Common myeloid progenitor, CD34-positive (primary cell): ENCODE measurements around the gene GPR39.

Experiments used
- CTCF ChIA-PET: fragments of 350-600 bp; sonication (Branson Sonifier 250); formaldehyde crosslinking; loops from one replicate; lab custom pipeline; 2021; ENCODE audit warnings: antibody characterized with exemption; lab: Charles Lee
- POLR2A ChIA-PET: fragments of 350-600 bp; sonication (Branson Sonifier 250); formaldehyde crosslinking; loops from one replicate; lab custom pipeline; 2021; ENCODE audit warnings: antibody characterized with exemption; lab: Charles Lee
- DNase-seq, 3 donors: peaks; one replicate each; pipeline versions ENCODE4 v3.0.0 to v3.0.0-alpha.2; 2013
- H3K27ac ChIP-seq, 2 experiments: 1 replicate in 1 of 2; 2 replicates in 1 of 2; pipeline ENCODE4 v1.7.0; 2013; ENCODE audit warnings: inconsistent platforms in 2 of 2, low read length in 2 of 2, mild to moderate bottlenecking in 2 of 2, low read depth in 1 of 2, moderate library complexity in 1 of 2; ENCODE audit not compliant: severe bottlenecking in 2 of 2, insufficient read depth in 1 of 2, poor library complexity in 1 of 2
- H3K27me3 ChIP-seq, 5 experiments: replicated peaks in 2 of 5; 1 replicate in 3 of 5; 2 replicates in 2 of 5; pipeline versions ENCODE4 v1.6.1 to v1.7.0; 2013; ENCODE audit warnings: low read length in 4 of 5, mild to moderate bottlenecking in 2 of 5, moderate library complexity in 2 of 5, inconsistent platforms in 1 of 5; ENCODE audit not compliant: insufficient read depth in 5 of 5, control insufficient read depth in 4 of 5
- H3K36me3 ChIP-seq, 4 experiments: 1 replicate in 2 of 4; 2 replicates in 2 of 4; pipeline versions ENCODE4 v1.6.1 to v1.7.0; 2013; ENCODE audit warnings: low read length in 3 of 4, control low read depth in 1 of 4, mild to moderate bottlenecking in 1 of 4; ENCODE audit not compliant: control insufficient read depth in 4 of 4, insufficient read depth in 4 of 4
- H3K4me1 ChIP-seq, 4 experiments: 1 replicate in 3 of 4; 2 replicates in 1 of 4; pipeline versions ENCODE4 v1.6.1 to v1.7.1; 2013; ENCODE audit warnings: low read length in 3 of 4, mild to moderate bottlenecking in 3 of 4, control low read depth in 1 of 4, inconsistent platforms in 1 of 4, moderate library complexity in 1 of 4; ENCODE audit not compliant: control insufficient read depth in 4 of 4, insufficient read depth in 4 of 4; ENCODE audit errors: control extremely low read depth in 1 of 4
- H3K4me3 ChIP-seq, 7 experiments: 1 replicate in 4 of 7; 2 replicates in 3 of 7; pipeline versions ENCODE4 v1.5.1 to v1.7.0; 2013; ENCODE audit warnings: mild to moderate bottlenecking in 7 of 7, low read length in 6 of 7, moderate library complexity in 6 of 7, inconsistent platforms in 2 of 7, low read depth in 2 of 7, control low read depth in 1 of 7; ENCODE audit not compliant: insufficient read depth in 4 of 7, control insufficient read depth in 1 of 7; ENCODE audit errors: extremely low read depth in 1 of 7
- H3K9me3 ChIP-seq, 5 experiments: 1 replicate in 4 of 5; 2 replicates in 1 of 5; pipeline versions ENCODE4 v1.6.1 to v1.7.1; 2013; ENCODE audit warnings: low read length in 4 of 5, mild to moderate bottlenecking in 2 of 5, inconsistent platforms in 1 of 5, low read depth in 1 of 5, moderate library complexity in 1 of 5; ENCODE audit not compliant: control insufficient read depth in 4 of 5, insufficient read depth in 2 of 5; ENCODE audit errors: control extremely low read depth in 1 of 5
- WGBS: methylation state at CpG from one replicate; pipeline ENCODE4 v1.1.5; 2013; ENCODE audit not compliant: insufficient coverage; 5-methylcytosine and 5-hydroxymethylcytosine counted together

GPR39 gene

DNA sequence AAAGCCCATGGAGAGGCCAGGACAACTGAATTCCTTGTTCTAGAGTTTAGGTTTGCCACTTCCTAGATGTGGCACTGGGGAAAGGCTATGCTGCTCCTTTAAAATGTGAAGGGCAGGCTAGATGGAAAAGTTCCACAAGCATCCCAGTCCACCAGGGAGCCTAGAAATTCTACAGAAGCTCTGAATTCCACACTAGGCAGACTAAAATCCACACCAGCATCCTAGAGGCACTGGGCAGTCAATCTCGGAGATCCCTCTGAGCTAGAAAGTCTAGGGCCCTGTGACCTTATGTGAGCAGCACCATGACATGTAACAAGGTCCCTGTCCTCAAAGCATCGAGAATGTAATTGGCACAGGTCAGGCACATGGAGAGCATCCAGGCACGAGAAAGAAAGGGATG is 181.9 kb downstream of the GPR39 start:
- ChIA-PET CTCF (no interaction called here), POLR2A (no interaction called here)
- no peak for DNase-seq
- no peak overlapping the region for H3K27ac ChIP-seq
- no peaks in the 10 kb centered on the region for H3K4me1 ChIP-seq
- H3K27me3 ChIP-seq = peaks cover 0 to 4% (median 0%) of the 10 kb centered on the region in 5 experiments
- H3K9me3 ChIP-seq = peaks cover 0 to 4% (median 2%) of the 10 kb centered on the region in 5 experiments
- no peak overlapping the region for H3K4me3 ChIP-seq
- 94% methylated on average over 2 of the region's 3 CpGs for WGBS
- no peaks in the 10 kb centered on the region for H3K36me3 ChIP-seq

DNA sequence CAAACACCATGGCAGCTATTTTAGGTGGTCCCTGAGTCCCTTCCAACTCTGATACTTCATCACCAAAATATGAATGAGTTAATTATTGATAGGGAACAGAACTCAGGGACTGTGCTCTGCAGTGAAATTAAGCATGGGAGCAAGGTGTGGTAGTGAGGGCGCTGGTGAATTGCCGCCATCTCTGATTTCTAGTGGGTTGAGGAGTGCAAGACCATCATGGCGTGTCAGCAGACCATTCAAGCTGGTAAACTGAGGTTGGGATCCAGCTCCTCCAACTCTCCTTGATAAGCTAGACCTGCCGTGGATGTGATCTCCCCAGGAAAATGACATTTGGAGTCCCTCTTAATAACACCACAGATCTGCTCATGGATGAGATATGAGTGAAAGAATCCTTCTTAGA is 183.0 kb downstream of the GPR39 start:
- Histone ChIP-seq H3K9me3 (peaks cover 0 to 4% (median 2%) of the 10 kb centered on the region in 5 experiments), H3K36me3 (no peaks in the 10 kb centered on the region), H3K27ac (no peak overlapping the region), H3K4me1 (no peaks in the 10 kb centered on the region), H3K27me3 (peaks cover 0 to 4% (median 0%) of the 10 kb centered on the region in 5 experiments), H3K4me3 (no peak overlapping the region)
- CTCF ChIA-PET = no interaction called here
- 91% methylated on average over 4 of the region's 4 CpGs for WGBS
- DNase-seq = no peak
- POLR2A ChIA-PET = no interaction called here

DNA sequence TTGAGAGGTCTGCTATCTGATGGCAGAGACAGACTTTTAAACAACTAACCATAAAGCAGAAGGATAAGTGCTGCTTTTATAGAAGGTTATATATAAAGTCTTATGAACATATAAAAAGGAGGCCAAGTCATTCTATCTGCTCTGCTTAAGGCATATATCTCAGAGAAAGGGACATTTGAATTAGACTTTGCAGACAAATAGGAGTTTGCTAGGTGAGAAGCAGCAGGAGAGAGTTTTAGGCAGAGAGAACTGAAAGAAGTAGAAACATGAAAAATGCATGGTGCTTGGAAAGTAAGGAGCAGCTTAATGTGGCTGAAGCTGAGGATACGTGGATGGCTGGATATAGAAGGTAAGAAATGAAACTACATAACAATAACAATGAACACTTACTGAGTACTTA is 188.0 kb downstream of the GPR39 start:
- POLR2A ChIA-PET = no interaction called here
- H3K27me3 ChIP-seq = peaks cover 0 to 2% (median 0%) of the 10 kb centered on the region in 5 experiments
- CTCF ChIA-PET = no interaction called here
- no peak overlapping the region for H3K4me3 ChIP-seq
- DNase-seq = no peak
- no peaks in the 10 kb centered on the region for H3K9me3 ChIP-seq
- H3K36me3 ChIP-seq = no peaks in the 10 kb centered on the region
- H3K27ac ChIP-seq = no peak overlapping the region
- H3K4me1 ChIP-seq = no peaks in the 10 kb centered on the region
- WGBS = no CpG with 5 or more reads among the region's 1 CpG

DNA sequence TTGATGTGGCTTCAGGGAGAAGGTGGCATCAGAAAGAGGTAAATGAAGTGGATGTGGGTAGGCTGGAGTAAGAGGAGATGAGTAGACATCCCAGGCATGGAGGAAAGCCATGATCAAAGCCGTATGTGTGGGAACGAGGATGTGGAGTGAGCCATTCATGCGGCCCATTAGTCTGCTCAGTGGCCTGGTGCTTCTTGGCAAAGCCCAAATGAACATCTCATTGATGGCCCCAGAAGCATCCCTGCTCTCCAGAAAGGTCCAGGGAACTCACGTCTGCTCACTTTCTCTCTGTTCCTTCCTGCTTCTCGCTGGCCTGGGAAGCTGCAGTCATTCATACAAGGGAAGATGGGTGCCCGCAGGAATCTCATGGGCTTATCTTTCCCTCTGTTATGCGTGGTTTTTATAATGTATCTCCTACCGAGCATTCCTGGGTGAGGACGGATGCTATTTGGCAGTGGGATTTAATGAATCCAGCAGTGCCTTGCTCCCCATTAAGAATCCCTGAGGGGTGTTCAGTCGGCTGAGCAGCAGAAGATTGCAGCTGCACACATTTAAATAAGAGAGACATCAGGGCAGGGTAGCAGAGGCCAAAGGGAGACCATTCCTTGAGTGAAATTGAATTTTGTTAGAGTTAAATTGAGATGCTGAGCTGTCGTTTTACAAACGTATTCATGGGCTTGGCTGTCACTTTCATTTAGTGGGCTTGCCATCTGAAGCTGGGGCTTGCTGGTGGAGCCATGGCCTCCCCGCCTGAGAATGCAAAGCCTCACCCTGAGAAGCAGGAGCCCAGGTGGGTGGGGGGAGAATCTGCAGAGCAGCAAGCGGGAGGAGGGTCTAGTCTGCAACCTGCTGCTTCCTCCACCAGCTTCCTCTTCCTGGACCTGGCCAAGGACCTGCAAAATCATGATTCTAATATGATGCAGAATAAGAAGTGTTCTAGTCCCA is 188.9 kb downstream of the GPR39 start:
- H3K36me3 ChIP-seq = no peaks in the 10 kb centered on the region
- CTCF ChIA-PET = no interaction called here
- POLR2A ChIA-PET = no interaction called here
- H3K27ac ChIP-seq = no peak overlapping the region
- H3K9me3 ChIP-seq = no peaks in the 10 kb centered on the region
- 85% methylated on average over 11 of the region's 14 CpGs for WGBS
- H3K4me1 ChIP-seq = no peaks in the 10 kb centered on the region
- DNase-seq = no peak
- H3K4me3 ChIP-seq = no peak overlapping the region
- peaks cover 0 to 3% (median 0%) of the 10 kb centered on the region in 5 experiments for H3K27me3 ChIP-seq

DNA sequence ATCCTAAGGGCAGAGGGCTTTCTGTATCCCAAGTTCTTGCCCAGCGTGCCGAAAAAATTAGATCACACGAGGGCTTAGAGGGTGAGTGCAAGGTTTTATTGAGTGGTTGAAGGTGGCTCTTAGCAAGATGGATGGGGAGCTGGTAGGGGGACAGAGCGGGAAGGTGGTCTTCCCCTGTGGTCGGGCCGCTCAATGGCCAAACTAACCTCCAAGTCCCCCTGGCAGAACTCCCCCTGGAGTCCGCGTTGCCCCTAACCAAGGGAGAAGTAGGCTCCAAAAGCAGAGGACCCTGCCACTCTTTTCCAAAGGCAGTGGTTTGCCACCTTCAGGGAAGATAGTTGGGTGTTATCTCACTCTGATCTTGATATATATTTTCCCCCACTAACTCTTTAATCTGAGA is 190.0 kb downstream of the GPR39 start:
- ChIA-PET CTCF (no interaction called here), POLR2A (no interaction called here)
- Histone ChIP-seq H3K4me3 (no peak overlapping the region), H3K9me3 (no peaks in the 10 kb centered on the region), H3K27ac (no peak overlapping the region), H3K36me3 (no peaks in the 10 kb centered on the region), H3K27me3 (peaks cover 0 to 3% (median 0%) of the 10 kb centered on the region in 5 experiments), H3K4me1 (no peaks in the 10 kb centered on the region)
- DNase-seq = no peak
- WGBS = 100% methylated on average over 2 of the region's 8 CpGs

DNA sequence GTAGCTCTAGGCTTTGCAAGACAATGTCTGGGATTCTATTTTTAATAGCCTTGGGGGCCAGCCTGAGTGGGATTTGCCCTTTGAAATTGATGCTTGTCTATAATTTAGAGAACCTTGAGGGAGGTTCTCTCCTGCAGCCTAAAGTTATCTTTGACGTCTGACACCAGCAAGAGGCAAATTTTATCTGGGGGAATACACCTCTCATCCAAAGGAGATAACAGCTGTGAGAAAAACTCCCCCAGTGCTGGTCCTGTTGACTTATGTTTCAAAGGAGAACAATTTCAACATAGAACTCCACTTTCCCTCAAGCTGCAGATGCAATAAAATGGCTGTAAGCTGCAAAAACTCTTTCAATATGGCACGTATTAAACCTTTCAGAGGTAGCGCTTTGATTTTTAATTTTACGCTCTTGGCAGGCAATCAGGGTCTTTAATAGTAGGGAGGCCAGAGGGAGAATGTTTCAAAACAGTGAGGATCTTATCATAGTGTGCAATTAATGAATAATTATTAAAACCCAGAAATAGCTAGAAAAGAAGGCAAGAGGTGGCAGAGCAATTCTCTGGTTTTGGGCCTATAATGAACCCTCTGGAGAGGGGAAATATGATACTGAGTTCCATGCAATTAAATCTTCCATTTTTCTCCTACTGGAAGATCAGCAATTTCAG is 191.0 kb downstream of the GPR39 start:
- no peaks in the 10 kb centered on the region for H3K36me3 ChIP-seq
- H3K9me3 ChIP-seq = no peaks in the 10 kb centered on the region
- WGBS = 100% methylated on average over 3 of the region's 4 CpGs
- CTCF ChIA-PET = no interaction called here
- H3K27ac ChIP-seq = no peak overlapping the region
- H3K4me1 ChIP-seq = no peaks in the 10 kb centered on the region
- H3K4me3 ChIP-seq = no peak overlapping the region
- DNase-seq = no peak
- peaks cover 0 to 3% (median 0%) of the 10 kb centered on the region in 5 experiments for H3K27me3 ChIP-seq
- POLR2A ChIA-PET = no interaction called here

DNA sequence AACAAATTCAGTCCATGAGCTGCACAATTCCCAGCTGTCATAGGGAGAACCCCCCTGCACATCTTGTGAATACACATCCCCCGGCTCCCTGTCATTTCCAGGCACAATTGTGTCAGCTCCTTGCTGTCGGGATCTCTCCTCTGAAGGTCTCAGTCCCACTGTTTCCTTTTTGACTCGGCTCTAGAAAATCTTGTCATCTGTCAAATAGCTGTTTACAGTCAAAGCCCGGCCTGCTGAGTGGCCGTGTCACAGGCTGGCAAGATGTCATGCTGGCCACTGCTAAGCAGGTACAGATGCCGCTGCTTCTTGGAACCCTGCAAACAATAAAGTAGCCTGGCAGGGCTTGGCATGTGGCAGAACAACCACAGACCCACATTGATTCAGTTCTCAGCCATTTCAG is 191.7 kb downstream of the GPR39 start:
- ChIA-PET POLR2A (no interaction called here), CTCF (no interaction called here)
- H3K27ac ChIP-seq = no peak overlapping the region
- DNase-seq = no peak
- H3K27me3 ChIP-seq = peaks cover 0 to 3% (median 0%) of the 10 kb centered on the region in 5 experiments
- H3K36me3 ChIP-seq = no peaks in the 10 kb centered on the region
- no peaks in the 10 kb centered on the region for H3K9me3 ChIP-seq
- no peaks in the 10 kb centered on the region for H3K4me1 ChIP-seq
- no peak overlapping the region for H3K4me3 ChIP-seq
- WGBS = 96% methylated on average over 6 of the region's 6 CpGs
